Limb (tissue), 2 donors: ENCODE data around the gene STK32C.

Experiments used
- DNase-seq, 2 donors: peaks; one replicate each; pipeline ENCODE4 v3.0.0-alpha.2; 2016; ENCODE audit errors: extremely low spot score in 2 of 2

Gene STK32C

GRCh38 chr10:132201111-132201969, 106.4 kb downstream of the STK32C start:
- no peak for DNase-seq

- DNase-seq: no peak
Measured at GRCh38 chr10:132200344-132201110, 107.2 kb downstream of the STK32C start.

- no peak for DNase-seq
Measured at GRCh38 chr10:132199854-132200311, 107.9 kb downstream of the STK32C start.

DNA sequence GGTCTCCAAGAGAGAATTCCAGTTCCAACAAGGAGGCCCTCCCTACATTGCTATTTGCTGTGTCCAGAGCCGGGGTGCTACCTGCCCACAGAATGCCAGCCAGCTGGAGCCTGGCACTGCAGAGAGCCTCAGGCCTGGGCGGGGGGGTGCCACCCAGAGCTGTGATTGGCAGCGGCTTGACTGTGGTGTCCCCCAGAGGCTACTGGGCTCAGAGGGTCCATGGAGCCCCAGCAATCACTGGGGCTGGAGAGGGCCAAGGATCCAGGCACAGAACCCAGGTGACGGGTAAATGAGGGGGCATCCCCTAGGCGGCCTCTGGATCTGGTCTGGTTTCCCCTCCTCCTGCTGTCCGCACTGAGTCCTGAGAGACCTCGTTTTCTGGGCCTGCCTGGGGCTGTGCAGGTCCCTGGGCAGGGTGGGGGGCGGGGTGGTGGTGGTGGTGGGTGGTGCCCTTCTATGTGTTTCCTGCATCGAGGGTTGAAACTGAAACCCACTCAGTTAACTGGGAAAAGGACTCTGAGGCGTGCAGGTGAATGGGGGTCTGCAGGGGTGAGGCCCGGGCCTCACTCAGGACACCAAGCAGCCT, 108.4 kb downstream of the STK32C start:
- DNase-seq: no peak

DNA sequence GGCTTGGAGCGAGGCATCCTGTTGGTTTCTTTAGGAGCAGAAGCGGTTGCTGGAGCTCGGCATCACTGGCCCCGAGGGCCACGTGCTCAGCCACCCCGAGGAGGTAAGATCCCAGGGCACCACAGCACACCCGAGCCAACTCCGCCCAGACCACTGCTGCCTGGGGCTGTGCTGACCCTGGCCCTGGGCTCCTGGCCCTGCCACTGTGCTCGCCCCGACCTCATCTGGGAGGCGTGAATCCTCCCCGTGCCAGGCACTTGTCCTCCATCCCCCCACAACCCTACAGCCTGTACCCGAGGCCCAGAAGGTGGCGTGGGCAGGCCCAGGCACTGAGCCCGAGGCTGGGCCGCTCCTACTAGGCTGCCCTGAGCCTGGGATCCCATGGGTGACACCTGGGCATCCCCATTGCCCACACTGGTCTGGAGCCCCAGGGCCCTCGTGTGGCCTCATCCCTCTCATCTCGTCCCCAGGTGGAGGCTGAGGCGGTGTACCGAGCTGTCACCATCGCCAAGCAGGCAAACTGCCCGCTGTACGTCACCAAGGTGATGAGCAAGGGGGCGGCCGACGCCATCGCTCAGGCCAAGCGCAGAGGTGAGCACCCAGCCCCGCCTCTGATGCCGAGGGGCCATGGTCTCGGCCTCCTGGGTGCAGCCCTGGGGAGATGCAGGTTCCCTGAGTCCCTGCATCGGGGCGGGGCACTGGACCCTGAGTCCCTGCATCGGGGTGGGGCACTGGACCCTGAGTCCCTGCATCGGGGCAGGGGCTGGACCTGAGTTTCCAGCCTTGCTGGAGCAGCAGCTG, 109.2 kb downstream of the STK32C start:
- DNase-seq: no peak

DNA sequence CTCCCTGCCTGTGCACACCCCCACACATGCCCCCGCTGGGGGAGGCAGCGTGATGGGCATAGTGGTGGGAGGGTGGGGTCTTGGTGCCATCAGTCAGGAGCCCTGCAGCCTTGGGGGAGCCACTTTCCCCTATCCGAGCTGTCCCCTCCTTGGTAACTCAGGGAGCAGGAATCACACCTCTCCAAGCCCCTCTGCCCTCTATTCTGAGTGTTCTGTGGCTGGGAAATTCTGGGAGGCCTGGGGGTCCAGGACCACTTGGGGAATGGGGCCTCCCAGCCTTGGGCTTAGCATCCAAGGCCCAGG, 109.7 kb downstream of the STK32C start:
- no peak for DNase-seq

DNA sequence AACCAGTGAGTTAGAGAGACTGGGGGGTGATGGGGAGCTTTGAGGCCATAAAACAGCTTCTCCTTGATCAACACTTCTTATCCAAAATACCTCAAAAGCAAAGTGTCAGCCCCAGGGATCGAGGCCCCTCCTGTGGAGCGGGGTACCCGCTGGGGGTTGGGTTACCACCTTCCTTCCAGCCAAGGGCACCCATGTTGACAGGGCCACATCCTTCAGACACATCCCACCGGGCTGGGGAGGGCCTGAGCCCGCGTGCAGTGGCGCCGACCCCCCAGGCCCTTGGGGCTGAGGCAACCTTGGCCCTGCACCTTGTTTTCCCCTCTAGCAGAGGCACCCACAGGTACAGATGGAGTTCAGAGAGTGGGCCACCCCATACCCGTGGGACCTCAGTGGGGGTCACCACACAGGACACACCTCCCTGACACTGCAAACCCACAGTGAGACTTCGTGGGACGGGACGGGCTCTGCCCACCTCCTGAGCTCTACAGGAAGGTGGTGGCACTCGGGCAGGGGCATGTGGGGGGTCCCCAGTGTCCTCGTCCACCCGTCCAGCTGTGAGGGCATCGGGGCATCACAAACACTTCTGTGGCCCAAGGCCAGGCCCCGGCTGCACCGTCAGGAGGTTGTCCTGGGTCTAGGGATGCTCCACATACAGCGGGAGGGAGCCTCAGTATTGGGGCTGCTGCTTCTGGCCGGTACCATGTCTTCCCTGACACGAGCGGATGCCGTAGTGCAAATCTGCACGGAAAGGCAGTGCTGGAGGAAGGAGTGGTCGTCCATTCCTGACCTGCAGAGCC, 110.3 kb downstream of the STK32C start:
- no peak for DNase-seq

GRCh38 chr10:132196178-132197113, 111.3 kb downstream of the STK32C start:
- no peak for DNase-seq

DNA sequence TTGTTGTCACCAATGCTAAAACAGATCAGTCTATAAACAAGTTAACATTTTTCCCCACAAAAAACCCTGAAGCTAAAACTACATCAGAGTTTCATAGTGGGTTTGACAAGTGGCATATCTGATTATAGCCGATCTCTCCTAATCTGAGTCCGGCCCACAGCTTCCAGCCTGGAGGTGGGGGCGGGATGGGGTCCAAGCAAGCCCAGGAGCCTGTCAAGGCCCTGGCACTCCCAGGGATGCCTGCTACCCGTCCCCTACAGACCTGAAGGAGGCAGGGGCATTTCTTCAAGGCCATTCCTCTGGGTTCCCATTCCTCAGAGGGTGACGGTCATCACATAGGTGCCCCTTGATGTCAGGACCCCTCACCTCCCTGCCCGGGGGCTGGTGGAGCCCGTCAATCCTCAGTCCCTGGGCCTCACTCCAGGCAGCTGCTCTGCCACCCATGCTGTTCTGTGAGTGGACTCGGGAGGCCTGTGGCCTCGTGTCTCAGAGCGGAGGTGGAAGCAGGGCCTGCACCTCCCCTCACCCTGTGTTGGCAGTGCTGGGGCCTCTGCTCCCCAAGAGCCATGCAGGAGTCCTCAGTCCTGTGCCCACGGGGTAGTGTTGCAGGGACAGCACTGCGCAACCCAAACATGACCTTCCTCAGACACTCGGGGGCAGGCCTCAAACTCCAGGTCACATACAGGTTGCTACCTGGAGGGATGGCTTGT, 112.2 kb downstream of the STK32C start:
- no peak for DNase-seq

- no peak for DNase-seq
Measured at GRCh38 chr10:132194726-132195125, 113.0 kb downstream of the STK32C start.

DNA sequence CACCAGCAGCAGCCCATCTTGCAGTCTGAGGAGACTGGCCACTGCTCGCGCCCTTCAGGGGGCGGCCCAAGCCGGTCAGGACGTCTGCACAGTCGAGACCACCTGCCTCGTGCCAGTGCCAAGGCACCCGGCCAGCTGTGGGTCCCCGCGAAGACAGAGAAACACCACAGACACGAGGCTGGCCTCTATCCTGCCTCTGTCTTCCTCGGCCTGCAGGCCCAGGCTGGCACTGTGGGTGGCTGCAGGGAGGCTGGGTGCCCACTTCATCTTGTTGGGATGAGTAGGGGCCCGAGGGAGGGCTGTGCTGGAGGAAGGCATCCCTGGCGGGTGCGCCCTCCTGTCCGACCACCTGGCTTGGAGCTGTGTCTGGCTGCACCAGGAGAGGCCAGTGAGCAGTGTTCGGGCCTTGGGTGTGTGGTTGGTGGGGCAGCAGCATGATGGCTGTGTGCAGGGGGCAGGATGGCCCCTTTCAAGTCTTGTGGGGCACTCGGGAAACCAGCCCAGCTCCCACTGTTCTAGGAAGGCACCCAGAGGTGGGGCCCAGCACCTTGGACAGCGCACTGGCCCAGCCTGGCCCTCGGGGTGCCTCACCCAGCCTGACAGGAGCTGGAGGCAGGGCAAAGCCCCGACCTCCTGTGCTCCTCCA, 113.7 kb downstream of the STK32C start:
- DNase-seq: no peak

- no peak for DNase-seq
Measured at GRCh38 chr10:132192991-132193665, 114.6 kb downstream of the STK32C start.

DNA sequence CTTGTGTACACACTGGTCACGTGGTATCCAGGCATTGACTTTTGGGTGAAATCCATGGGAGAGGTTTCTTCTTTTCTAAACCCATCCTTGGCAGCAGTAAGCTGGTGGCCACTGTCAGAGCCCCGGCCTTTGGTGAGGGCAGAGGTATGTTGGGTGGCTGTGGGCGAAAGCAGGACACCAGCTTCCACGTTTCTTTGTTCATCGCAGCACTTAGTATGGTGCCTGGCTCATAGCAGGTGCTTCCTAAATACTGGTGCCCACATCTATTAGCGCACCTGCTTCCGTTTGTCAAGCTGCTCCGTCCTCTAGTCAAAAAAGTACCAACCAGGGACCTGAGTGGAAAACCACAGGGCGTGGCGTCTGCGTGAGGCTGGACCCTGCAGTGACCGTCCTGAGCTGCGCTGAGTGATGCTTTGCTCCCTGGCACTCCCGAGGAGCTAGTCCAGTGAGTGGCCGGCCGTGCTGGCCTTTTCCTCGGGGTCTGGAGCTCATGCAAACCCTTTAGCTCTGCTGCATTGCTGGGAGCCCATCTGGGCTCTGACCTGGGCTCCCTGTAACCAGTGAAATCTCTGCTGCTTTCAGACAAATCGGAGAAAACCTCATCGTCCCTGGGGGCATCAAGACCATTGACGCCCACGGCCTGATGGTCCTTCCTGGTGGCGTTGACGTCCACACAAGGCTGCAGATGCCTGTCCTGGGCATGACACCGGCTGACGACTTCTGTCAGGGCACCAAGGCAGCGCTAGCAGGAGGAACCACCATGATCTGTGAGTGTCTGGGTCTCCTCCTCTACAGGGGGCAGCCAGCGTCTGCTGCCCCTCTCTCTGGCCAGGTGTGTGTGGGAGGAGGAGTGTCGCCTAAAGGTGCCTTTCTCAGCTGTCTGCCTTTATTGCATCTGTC, 115.4 kb downstream of the STK32C start:
- DNase-seq: no peak

DNA sequence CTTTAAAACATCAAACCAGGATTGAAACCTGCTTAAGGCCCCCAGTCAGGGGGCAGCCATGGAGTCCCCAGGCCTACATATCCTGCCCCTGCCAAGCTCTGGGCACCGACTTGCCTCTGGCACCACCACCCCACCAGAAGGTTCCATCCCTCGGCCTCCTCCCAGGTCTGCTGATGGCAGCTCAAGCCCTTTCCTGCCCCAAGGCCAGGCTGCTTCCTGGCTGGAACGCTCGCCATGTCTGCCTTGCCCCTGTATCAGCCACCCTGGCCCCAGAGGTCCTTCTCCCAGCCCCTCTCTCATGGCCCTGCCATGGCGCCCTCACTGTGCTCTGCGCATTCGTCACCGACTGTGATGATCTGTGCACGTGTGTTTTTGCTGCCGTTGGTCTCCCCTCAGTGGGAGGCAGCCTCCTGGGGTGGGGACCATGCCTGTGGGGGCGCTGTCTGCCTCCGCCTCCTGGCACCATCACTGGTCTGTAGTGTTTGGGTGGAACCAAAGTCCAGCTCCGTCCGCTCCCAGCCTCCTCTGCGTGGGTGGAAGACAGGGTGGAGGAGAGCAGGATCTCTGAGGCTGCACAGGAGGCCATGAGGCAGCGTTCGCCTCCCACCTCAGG, 117.8 kb downstream of the STK32C start:
- DNase-seq: no peak

GRCh38 chr10:132189016-132189415, 118.7 kb downstream of the STK32C start:
- no peak for DNase-seq

GRCh38 chr10:132188331-132188730, 119.4 kb downstream of the STK32C start:
- DNase-seq: no peak
